RWPE1 (cell line): ENCODE results near the gene DNAH9.

Experiments used
- CTCF ChIA-PET: fragments of 350-600 bp; sonication (Branson Sonifier 250); formaldehyde crosslinking; extraction: SDS; loops from one replicate; lab custom pipeline; 2021; lab: Yijun Ruan, JAX
- POLR2A ChIA-PET: fragments of 400-600 bp; formaldehyde crosslinking; extraction: SDS; loops from one replicate; lab custom pipeline; 2020; ENCODE audit warnings: antibody characterized with exemption; ENCODE audit not compliant: low non-redundant PET; lab: Yijun Ruan, JAX
- DNase-seq: peaks from one replicate; pipeline ENCODE4 v3.0.0; 2012; ENCODE audit warnings: low spot score
- H3K27ac ChIP-seq: fragments of 450-650 bp; 2 replicates; pipeline ENCODE4 v1.5.1; 2017
- TF ChIP-seq, protein P1 (sequence below): fragments of 450-650 bp; conservative IDR thresholded peaks from 2 replicates; pipeline ENCODE4 v1.5.1; 2017; ENCODE audit warnings: low read depth, mild to moderate bottlenecking

The DNAH9 gene

DNA sequence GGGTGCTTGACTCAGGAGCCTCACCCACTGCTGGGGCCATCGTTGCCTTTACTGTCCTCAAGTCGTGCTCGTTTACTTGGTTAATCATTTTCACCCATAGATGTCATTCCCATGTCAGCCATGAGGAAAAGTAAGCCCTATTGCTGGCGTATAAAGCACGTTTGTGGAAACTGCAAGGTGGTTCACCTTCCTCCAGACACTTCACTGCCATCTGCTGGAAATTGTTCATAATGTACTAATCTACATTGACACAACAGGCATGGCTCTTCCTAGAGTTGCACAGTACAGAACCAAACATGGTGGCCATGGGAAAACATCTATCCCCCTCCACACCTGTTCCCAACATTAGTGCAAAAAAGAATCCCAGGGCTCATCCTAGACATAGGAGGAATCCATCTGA is 282.4 kb downstream of the DNAH9 start:
- TF ChIP-seq, protein P1, sequence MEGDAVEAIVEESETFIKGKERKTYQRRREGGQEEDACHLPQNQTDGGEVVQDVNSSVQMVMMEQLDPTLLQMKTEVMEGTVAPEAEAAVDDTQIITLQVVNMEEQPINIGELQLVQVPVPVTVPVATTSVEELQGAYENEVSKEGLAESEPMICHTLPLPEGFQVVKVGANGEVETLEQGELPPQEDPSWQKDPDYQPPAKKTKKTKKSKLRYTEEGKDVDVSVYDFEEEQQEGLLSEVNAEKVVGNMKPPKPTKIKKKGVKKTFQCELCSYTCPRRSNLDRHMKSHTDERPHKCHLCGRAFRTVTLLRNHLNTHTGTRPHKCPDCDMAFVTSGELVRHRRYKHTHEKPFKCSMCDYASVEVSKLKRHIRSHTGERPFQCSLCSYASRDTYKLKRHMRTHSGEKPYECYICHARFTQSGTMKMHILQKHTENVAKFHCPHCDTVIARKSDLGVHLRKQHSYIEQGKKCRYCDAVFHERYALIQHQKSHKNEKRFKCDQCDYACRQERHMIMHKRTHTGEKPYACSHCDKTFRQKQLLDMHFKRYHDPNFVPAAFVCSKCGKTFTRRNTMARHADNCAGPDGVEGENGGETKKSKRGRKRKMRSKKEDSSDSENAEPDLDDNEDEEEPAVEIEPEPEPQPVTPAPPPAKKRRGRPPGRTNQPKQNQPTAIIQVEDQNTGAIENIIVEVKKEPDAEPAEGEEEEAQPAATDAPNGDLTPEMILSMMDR, result no peak; the same call in 1 of the 2 replicates
- peak; percentile 20 for DNase-seq
- ChIA-PET CTCF (no interaction called here), POLR2A (no interaction called here)
- no peak overlapping the region for H3K27ac ChIP-seq

GRCh38 chr17:11882716-11883115 is 284.4 kb downstream of the DNAH9 start:
- POLR2A ChIA-PET, result no interaction called here
- TF ChIP-seq, protein P1, result no peak
- H3K27ac ChIP-seq, result no peak overlapping the region
- no peak for DNase-seq
- CTCF ChIA-PET, result no interaction called here

DNA sequence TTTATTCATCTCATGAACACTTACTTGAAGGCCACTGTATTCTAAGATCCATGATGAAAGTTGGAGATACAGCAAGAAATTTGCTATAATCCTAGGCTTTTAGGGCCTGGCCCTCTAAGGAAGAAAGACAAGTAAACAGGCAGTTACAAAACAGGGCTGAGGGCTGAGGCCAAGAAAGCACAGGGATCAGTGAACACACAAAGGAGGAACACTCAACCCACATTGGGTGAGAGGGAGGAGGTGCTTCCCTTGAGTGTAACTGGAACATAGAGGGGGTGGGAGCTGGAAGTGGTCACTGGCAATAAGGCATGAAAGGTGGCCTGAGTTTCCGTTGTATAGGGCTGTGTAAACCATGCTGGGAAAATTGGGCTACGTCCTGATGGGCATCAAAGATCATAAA is 286.8 kb downstream of the DNAH9 start:
- POLR2A ChIA-PET, result no interaction called here
- TF ChIP-seq, protein P1, result no peak
- no peak for DNase-seq
- no peak overlapping the region for H3K27ac ChIP-seq
- CTCF ChIA-PET, result no interaction called here

DNA sequence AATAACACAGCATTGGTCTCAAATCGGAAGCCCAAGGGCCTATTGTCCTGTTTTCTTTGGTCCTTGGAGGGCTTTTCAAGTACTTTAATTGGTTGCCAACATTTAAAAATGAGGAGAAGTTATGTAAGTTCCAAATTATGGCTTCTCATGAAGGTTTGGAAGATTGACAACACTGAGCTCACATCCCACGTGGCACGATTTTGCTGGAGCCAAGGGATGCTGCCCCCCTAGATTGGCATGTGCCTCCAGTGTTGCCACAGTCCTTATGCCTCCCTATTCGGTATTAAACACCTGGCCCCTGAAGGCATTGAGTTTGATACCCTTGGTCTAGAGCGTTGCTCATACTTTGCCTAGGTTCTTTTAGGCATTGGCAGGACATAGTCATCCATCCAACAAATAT is 291.0 kb downstream of the DNAH9 start:
- POLR2A ChIA-PET, result no interaction called here
- H3K27ac ChIP-seq, result no peak overlapping the region
- TF ChIP-seq, protein P1, result no peak
- no peak for DNase-seq
- CTCF ChIA-PET, result no interaction called here

DNA sequence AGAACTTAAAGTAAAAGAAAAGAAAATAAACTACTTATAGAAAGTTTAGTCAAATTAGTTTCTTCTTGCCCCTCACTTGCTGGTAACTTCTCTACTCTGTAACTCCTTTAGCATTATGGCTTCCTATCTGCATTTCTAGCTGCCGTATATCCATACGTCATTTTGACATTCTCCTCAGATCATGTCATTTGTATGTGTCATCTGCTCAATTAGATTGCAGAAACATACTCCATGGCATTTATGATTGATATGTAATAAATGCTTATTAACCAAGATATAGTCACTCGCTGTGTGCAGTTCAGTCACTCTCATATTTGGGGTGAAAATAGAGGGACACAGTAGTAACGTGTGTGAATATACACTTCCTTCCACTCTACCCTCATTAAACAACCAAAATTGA is 295.6 kb downstream of the DNAH9 start:
- ChIA-PET POLR2A (no interaction called here), CTCF (no interaction called here)
- TF ChIP-seq, protein P1, result no peak
- H3K27ac ChIP-seq, result no peak overlapping the region
- DNase-seq, result no peak

DNA sequence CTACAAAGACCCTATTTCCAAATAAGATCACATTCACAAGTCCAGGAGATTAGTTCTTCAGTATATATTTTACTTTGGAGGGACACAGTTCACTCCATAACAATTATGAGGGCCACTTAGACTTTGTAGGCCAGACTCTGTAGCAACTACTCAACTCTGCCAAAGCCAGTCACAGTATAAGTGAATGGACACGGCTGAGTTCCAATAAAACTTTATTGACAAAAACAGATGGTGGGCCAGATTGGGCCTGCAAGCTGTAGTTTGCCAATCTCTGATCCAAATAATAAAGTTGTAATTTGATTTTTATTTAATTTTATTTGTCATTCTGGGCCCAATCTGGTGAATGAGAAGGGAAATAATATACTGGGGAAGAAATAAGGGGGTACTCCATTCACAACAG is 297.9 kb downstream of the DNAH9 start:
- DNase-seq, result no peak
- POLR2A ChIA-PET, result no interaction called here
- TF ChIP-seq, protein P1, result no peak
- no peak overlapping the region for H3K27ac ChIP-seq
- CTCF ChIA-PET, result no interaction called here
